HG02798 (cell line): ENCODE measurements around the gene TMED5.
A peak's percentile ranks its signal among the peaks of the same experiment; 100 is the strongest.

Experiments
- ATAC-seq: cut with Tn5 transposase; IDR thresholded peaks from one replicate; pipeline ENCODE4 v1.9.1; 2021; ENCODE audit warnings: mild to moderate bottlenecking; ENCODE audit not compliant: unreplicated experiment, poor library complexity

The TMED5 gene

GRCh38 chr1:93129507-93130099, 50.6 kb downstream of the TMED5 start:
- no peak for ATAC-seq

GRCh38 chr1:93124556-93125355, 55.5 kb downstream of the TMED5 start:
- ATAC-seq: no peak

GRCh38 chr1:93123201-93123783, 56.9 kb downstream of the TMED5 start:
- ATAC-seq: no peak

GRCh38 chr1:93120614-93121013, 59.6 kb downstream of the TMED5 start:
- ATAC-seq: no peak

GRCh38 chr1:93114391-93114790, 65.8 kb downstream of the TMED5 start:
- no peak for ATAC-seq

GRCh38 chr1:93113127-93113526, 67.1 kb downstream of the TMED5 start:
- no peak for ATAC-seq

- ATAC-seq: no peak
These were observed 68.7 kb downstream of the TMED5 start for GRCh38 chr1:93111561-93111960.

GRCh38 chr1:93111065-93111464, 69.1 kb downstream of the TMED5 start:
- peak; percentile 46 for ATAC-seq

GRCh38 chr1:93109578-93109977, 70.6 kb downstream of the TMED5 start:
- no peak for ATAC-seq

- no peak for ATAC-seq
These were observed 71.9 kb downstream of the TMED5 start for GRCh38 chr1:93108335-93108734.

- ATAC-seq: no peak
These were observed 72.8 kb downstream of the TMED5 start for GRCh38 chr1:93107395-93107794.

- no peak for ATAC-seq
These were observed 74.0 kb downstream of the TMED5 start for GRCh38 chr1:93106226-93106625.

GRCh38 chr1:93102142-93102541, 78.1 kb downstream of the TMED5 start:
- no peak for ATAC-seq
